Neuronal stem cell (in vitro differentiated cells): ENCODE data around the gene KCTD13.
"Not testable (repeated sequence)": the region's sequence is repeated elsewhere in the genome, so short reads cannot be mapped to it uniquely, and the experiment has no call there.

Experiments
- DNase-seq: peaks from one replicate; pipeline ENCODE4 v3.0.0-alpha.2; 2013; ENCODE audit warnings: low spot score
- H2AFZ ChIP-seq: one replicate; pipeline ENCODE4 v1.6.1; 2013; ENCODE audit warnings: mild to moderate bottlenecking, low read length, inconsistent platforms
- H2AK5ac ChIP-seq: 2 replicates; pipeline ENCODE4 v1.6.1; 2013; ENCODE audit warnings: low read depth, mild to moderate bottlenecking, inconsistent platforms, low read length, moderate library complexity, mixed read lengths
- H2BK120ac ChIP-seq: 2 replicates; pipeline ENCODE4 v1.6.1; 2013; ENCODE audit warnings: low read depth, mild to moderate bottlenecking, inconsistent platforms, low read length, moderate library complexity, mixed read lengths
- H2BK12ac ChIP-seq: one replicate; pipeline ENCODE4 v1.6.1; 2013; ENCODE audit warnings: low read length, inconsistent platforms
- H2BK15ac ChIP-seq: 2 replicates; pipeline ENCODE4 v1.6.1; 2013; ENCODE audit warnings: mild to moderate bottlenecking, low read length, inconsistent platforms, mixed read lengths
- H2BK5ac ChIP-seq: one replicate; pipeline ENCODE4 v1.6.1; 2013; ENCODE audit warnings: inconsistent platforms, mild to moderate bottlenecking, low read length, moderate library complexity
- H3K14ac ChIP-seq: one replicate; pipeline ENCODE4 v1.6.1; 2013; ENCODE audit warnings: low read length, inconsistent platforms
- H3K18ac ChIP-seq: 2 replicates; pipeline ENCODE4 v1.6.1; 2013; ENCODE audit warnings: low read length, inconsistent platforms
- H3K23ac ChIP-seq: 2 replicates; pipeline ENCODE4 v1.6.1; 2013; ENCODE audit warnings: low read depth, mild to moderate bottlenecking, mixed read lengths, low read length, inconsistent platforms; ENCODE audit not compliant: poor library complexity
- H3K27ac ChIP-seq: replicated peaks from 3 replicates; pipeline ENCODE4 v1.5.1; 2013; ENCODE audit warnings: low read length, inconsistent platforms
- H3K27me3 ChIP-seq, 3 experiments: 2 replicates each; pipeline ENCODE4 v1.6.1; 2013; ENCODE audit warnings: low read length in 3 of 3, mild to moderate bottlenecking in 2 of 3, inconsistent platforms in 1 of 3, low read depth in 1 of 3, mixed read lengths in 1 of 3, moderate library complexity in 1 of 3; ENCODE audit not compliant: control insufficient read depth in 3 of 3, insufficient read depth in 3 of 3
- H3K36me3 ChIP-seq, 2 donors: replicated peaks in 1 of 2; 2 replicates each; pipeline ENCODE4 v1.6.1; 2013; ENCODE audit warnings: low read length in 2 of 2; ENCODE audit not compliant: control insufficient read depth in 2 of 2, insufficient read depth in 2 of 2
- H3K4ac ChIP-seq: 2 replicates; pipeline ENCODE4 v1.6.1; 2013; ENCODE audit warnings: inconsistent platforms, mild to moderate bottlenecking, low read length, moderate library complexity
- H3K4me1 ChIP-seq, 2 donors: 1 replicate in 1 of 2; 2 replicates in 1 of 2; pipeline ENCODE4 v1.6.1; 2013; ENCODE audit warnings: low read length in 2 of 2, low read depth in 1 of 2; ENCODE audit not compliant: control insufficient read depth in 2 of 2, insufficient read depth in 1 of 2
- H3K4me2 ChIP-seq: one replicate; pipeline ENCODE4 v1.6.1; 2013; ENCODE audit warnings: mild to moderate bottlenecking, low read length, inconsistent platforms; ENCODE audit not compliant: insufficient read depth, poor library complexity, severe bottlenecking
- H3K4me3 ChIP-seq, 2 donors: 2 replicates each; pipeline ENCODE4 v1.5.1; 2013; ENCODE audit warnings: low read length in 2 of 2, mild to moderate bottlenecking in 2 of 2, inconsistent platforms in 1 of 2, moderate library complexity in 1 of 2
- H3K79me1 ChIP-seq: one replicate; pipeline ENCODE4 v1.6.1; 2013; ENCODE audit warnings: low read depth, mild to moderate bottlenecking, inconsistent platforms, low read length, moderate library complexity
- H3K9ac ChIP-seq: one replicate; pipeline ENCODE4 v1.6.1; 2013; ENCODE audit warnings: mild to moderate bottlenecking, low read depth, low read length, inconsistent platforms; ENCODE audit not compliant: poor library complexity
- H3K9me3 ChIP-seq, 2 donors: replicated peaks in 1 of 2; 2 replicates each; pipeline versions ENCODE3 to v1.6.1; 2013; ENCODE audit warnings: low read length in 2 of 2, mild to moderate bottlenecking in 2 of 2, inconsistent platforms in 1 of 2, low read depth in 1 of 2, mixed read lengths in 1 of 2, moderate library complexity in 1 of 2; ENCODE audit not compliant: control insufficient read depth in 2 of 2, insufficient read depth in 1 of 2
- H4K8ac ChIP-seq: one replicate; pipeline ENCODE4 v1.6.1; 2013; ENCODE audit warnings: low read depth, mild to moderate bottlenecking, inconsistent platforms, low read length, moderate library complexity
- H4K91ac ChIP-seq: one replicate; pipeline ENCODE4 v1.6.1; 2013; ENCODE audit warnings: low read length, low read depth, mild to moderate bottlenecking, inconsistent platforms; ENCODE audit not compliant: poor library complexity
- WGBS, 2 donors: extraction: QIAGEN DNeasy Blood & Tissue Kit; methylation state at CpG; one replicate each; pipeline ENCODE4 v1.1.7; 2013; ENCODE audit warnings: missing lambda C conversion rate in 2 of 2, mixed read lengths in 1 of 2; ENCODE audit not compliant: insufficient read length in 2 of 2, insufficient replicate concordance in 1 of 2; ENCODE audit errors: extremely low coverage in 2 of 2; 5-methylcytosine and 5-hydroxymethylcytosine counted together

Gene KCTD13

GRCh38 chr16:29875206-29875605 is 50.8 kb downstream of the KCTD13 start:
- Histone ChIP-seq H3K4me3 (no peak overlapping the region), H3K18ac (no peak overlapping the region), H2BK12ac (no peak overlapping the region), H2AK5ac (no peak overlapping the region), H3K9me3 (peaks cover 0 to 3% of the 10 kb centered on the region in 2 donors), H2BK5ac (no peak overlapping the region), H3K14ac (no peak overlapping the region), H3K23ac (no peak overlapping the region), H3K36me3 (peaks cover 0 to 4% of the 10 kb centered on the region in 2 donors), H3K9ac (no peak overlapping the region), H3K4me2 (no peak overlapping the region), H3K27ac (no peak overlapping the region), H3K4ac (no peak overlapping the region), H3K79me1 (no peaks in the 10 kb centered on the region), H3K27me3 (peaks cover 6 to 20% (median 8%) of the 10 kb centered on the region in 3 experiments), H2BK120ac (no peak overlapping the region), H3K4me1 (peaks cover 0 to 2% of the 10 kb centered on the region in 2 donors), H4K8ac (no peak overlapping the region), H4K91ac (no peak overlapping the region), H2BK15ac (no peak overlapping the region), H2AFZ (no peak overlapping the region)
- WGBS, 2 donors = no CpG with 5 or more reads among the region's 6 CpGs
- no peak for DNase-seq

- Histone ChIP-seq H2AFZ (no peak overlapping the region), H3K9ac (no peak overlapping the region), H3K9me3 (peaks cover 0 to 3% of the 10 kb centered on the region in 2 donors), H3K18ac (peak overlapping the region; percentile 30), H2AK5ac (peak overlapping the region; percentile 13), H2BK5ac (no peak overlapping the region), H2BK120ac (no peak overlapping the region), H4K91ac (no peak overlapping the region), H3K4me2 (no peak overlapping the region), H3K27me3 (peaks cover 6 to 20% (median 8%) of the 10 kb centered on the region in 3 experiments), H3K4me3 (no peak overlapping the region), H2BK15ac (no peak overlapping the region), H3K79me1 (no peaks in the 10 kb centered on the region), H3K4ac (no peak overlapping the region), H3K36me3 (peaks cover 0 to 1% of the 10 kb centered on the region in 2 donors), H4K8ac (peak overlapping the region; percentile 27), H3K23ac (peak overlapping the region; percentile 90), H3K27ac (no peak overlapping the region), H2BK12ac (no peak overlapping the region), H3K14ac (no peak overlapping the region), H3K4me1 (peaks cover 0 to 2% of the 10 kb centered on the region in 2 donors)
- no peak for DNase-seq
- no CpG with 5 or more reads among the region's 26 CpGs for WGBS, 2 donors
These were observed 52.7 kb downstream of the KCTD13 start for GRCh38 chr16:29873319-29873718.

GRCh38 chr16:29871822-29872546 is 54.0 kb downstream of the KCTD13 start:
- Histone ChIP-seq H2BK5ac (no peak overlapping the region), H2AFZ (no peak overlapping the region), H2AK5ac (no peak overlapping the region), H4K8ac (no peak overlapping the region), H3K18ac (no peak overlapping the region), H3K36me3 (peaks cover 0 to 1% of the 10 kb centered on the region in 2 donors), H2BK15ac (no peak overlapping the region), H3K79me1 (no peaks in the 10 kb centered on the region), H3K4me1 (peaks cover 0 to 2% of the 10 kb centered on the region in 2 donors), H3K4ac (no peak overlapping the region), H3K9me3 (peaks cover 0 to 3% of the 10 kb centered on the region in 2 donors), H2BK12ac (no peak overlapping the region), H3K27ac (no peak overlapping the region), H4K91ac (no peak overlapping the region), H2BK120ac (no peak overlapping the region), H3K4me2 (no peak overlapping the region), H3K23ac (no peak overlapping the region), H3K14ac (no peak overlapping the region), H3K27me3 (peaks cover 4 to 13% (median 7%) of the 10 kb centered on the region in 3 experiments), H3K9ac (no peak overlapping the region), H3K4me3 (no peak overlapping the region)
- no peak for DNase-seq
- WGBS, 2 donors = no CpG with 5 or more reads among the region's 16 CpGs

- H2BK15ac ChIP-seq, H4K8ac ChIP-seq, H2BK5ac ChIP-seq, H2BK120ac ChIP-seq, H3K18ac ChIP-seq, H3K4me2 ChIP-seq, H3K4ac ChIP-seq, H4K91ac ChIP-seq, H3K36me3 ChIP-seq, H3K27ac ChIP-seq, H2AK5ac ChIP-seq, H3K14ac ChIP-seq, H3K4me3 ChIP-seq, H2BK12ac ChIP-seq, H3K27me3 ChIP-seq, H3K4me1 ChIP-seq, DNase-seq, H2AFZ ChIP-seq, H3K9me3 ChIP-seq, H3K79me1 ChIP-seq, H3K23ac ChIP-seq, H3K9ac ChIP-seq: not testable (repeated sequence)
- WGBS, 2 donors = no CpG with 5 or more reads among the region's 8 CpGs
These were observed 57.0 kb downstream of the KCTD13 start for GRCh38 chr16:29869067-29869466.
